HFFc6 (cell line): ENCODE data around the gene TMEM178B. TPM values are rescaled to one million over a fixed set of nuclear protein-coding genes. Genes with fewer than 3 reads are reported as not detected.

Experiments used
- DNase-seq: peaks from one replicate; pipeline ENCODE4 v3.0.0-alpha.2; 2018
- H3K27ac Mint-ChIP-seq: 2 replicates; pipeline ENCODE4 v1.8.0; 2020; ENCODE audit warnings: mild to moderate bottlenecking, mixed read lengths
- H3K27me3 Mint-ChIP-seq: 2 replicates; pipeline ENCODE4 v1.8.0; 2021; ENCODE audit warnings: mild to moderate bottlenecking, moderate library complexity, mixed read lengths; ENCODE audit not compliant: insufficient read depth
- H3K36me3 Mint-ChIP-seq: 2 replicates; pipeline ENCODE4 v1.8.0; 2021; ENCODE audit warnings: low read depth, mixed read lengths
- H3K4me1 Mint-ChIP-seq: 2 replicates; pipeline ENCODE4 v1.8.0; 2020; ENCODE audit warnings: low read depth, mixed read lengths
- H3K4me3 Mint-ChIP-seq: 2 replicates; pipeline ENCODE4 v1.8.0; 2020; ENCODE audit warnings: mild to moderate bottlenecking, moderate library complexity, mixed read lengths
- H3K9me3 Mint-ChIP-seq: 2 replicates; pipeline ENCODE4 v1.8.0; 2020; ENCODE audit warnings: mild to moderate bottlenecking, mixed read lengths
- CTCF ChIP-seq: fragments of 200-600 bp; sonication (generic); IDR thresholded peaks from 2 replicates; pipeline ENCODE4 v1.5.0; 2021; ENCODE audit warnings: antibody characterized with exemption, mild to moderate bottlenecking
- total RNA-seq, 6 experiments: library from RNA; stranded (reverse); fragmentation: NEBNext Ultra II Directional; extraction: Animal tissue kit (Norgen Biotek cat#: 25700); gene quantifications; 2 replicates in 1 of 6; 3 replicates in 5 of 6; pipeline ENCODE4 v1.2.3, GENCODE V29; 2021

TMEM178B gene
- total RNA-seq, 6 experiments from 2014 or later = 2.8 to 8.4 (median 6.6) TPM

GRCh38 chr7:141072548-141073172, 1.2 kb upstream of the TMEM178B start:
- no peak for TF ChIP-seq CTCF
- DNase-seq = peak; percentile 69
- Mint-ChIP-seq H3K27me3 (peaks cover 12% of the 10 kb centered on the region; the same call in 1 of the 2 replicates), H3K9me3 (no peaks in the 10 kb centered on the region), H3K4me1 (peaks cover 23% of the 10 kb centered on the region), H3K4me3 (peak overlapping the region; percentile 87), H3K36me3 (no peaks in the 10 kb centered on the region), H3K27ac (no peak overlapping the region)

DNA sequence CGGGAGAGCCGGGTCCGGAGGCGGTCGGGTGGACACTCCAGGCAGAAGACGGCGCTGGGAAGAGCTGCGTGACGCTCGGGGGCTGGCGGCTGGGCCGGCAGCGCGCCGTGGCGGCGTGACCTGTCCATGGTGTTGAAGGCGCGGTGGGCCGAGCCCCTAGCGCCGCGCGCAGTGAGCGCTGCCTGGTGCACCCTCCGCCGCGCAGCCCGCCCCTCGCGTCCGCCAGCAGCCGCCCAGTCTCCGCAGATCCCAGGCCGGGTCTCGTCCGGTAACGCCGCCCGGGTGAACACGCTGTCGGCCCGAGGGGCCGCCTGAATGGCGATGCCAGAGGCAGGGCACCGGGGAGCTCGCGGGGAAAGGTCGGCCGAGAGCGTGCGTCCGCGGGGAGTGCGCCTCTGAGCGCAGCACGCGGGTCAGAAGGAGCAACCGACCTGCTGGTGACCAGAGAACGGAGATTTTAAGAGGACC, 657 bp upstream of the TMEM178B start:
- Mint-ChIP-seq H3K4me1 (peaks cover 23% of the 10 kb centered on the region), H3K4me3 (peak overlapping the region; percentile 87), H3K27me3 (peaks cover 9% of the 10 kb centered on the region; the same call in 1 of the 2 replicates), H3K9me3 (no peaks in the 10 kb centered on the region), H3K27ac (no peak overlapping the region), H3K36me3 (no peaks in the 10 kb centered on the region)
- DNase-seq = no peak
- TF ChIP-seq CTCF = no peak

- Mint-ChIP-seq H3K4me3 (peak overlapping the region; percentile 82), H3K36me3 (no peaks in the 10 kb centered on the region), H3K27ac (no peak overlapping the region), H3K9me3 (no peaks in the 10 kb centered on the region), H3K27me3 (peaks cover 7% of the 10 kb centered on the region; the same call in 1 of the 2 replicates), H3K4me1 (peaks cover 23% of the 10 kb centered on the region)
- no peak for TF ChIP-seq CTCF
- DNase-seq = no peak
Measured at GRCh38 chr7:141074162-141074991, 513 bp downstream of the TMEM178B start.

GRCh38 chr7:141074997-141075396, 1.1 kb downstream of the TMEM178B start:
- H3K4me3 Mint-ChIP-seq = peak overlapping the region; percentile 82
- H3K9me3 Mint-ChIP-seq = no peaks in the 10 kb centered on the region
- peaks cover 23% of the 10 kb centered on the region for H3K4me1 Mint-ChIP-seq
- no peak overlapping the region for H3K27ac Mint-ChIP-seq
- TF ChIP-seq CTCF = no peak
- H3K27me3 Mint-ChIP-seq = peaks cover 7% of the 10 kb centered on the region; the same call in 1 of the 2 replicates
- H3K36me3 Mint-ChIP-seq = no peaks in the 10 kb centered on the region
- DNase-seq = no peak

GRCh38 chr7:141076377-141076776, 2.5 kb downstream of the TMEM178B start:
- no peaks in the 10 kb centered on the region for H3K9me3 Mint-ChIP-seq
- peaks cover 17% of the 10 kb centered on the region for H3K4me1 Mint-ChIP-seq

More at GRCh38 chr7:141076377-141076776, 2.5 kb downstream of the TMEM178B start:
- no peak overlapping the region for H3K4me3 Mint-ChIP-seq
- no peak for TF ChIP-seq CTCF
- DNase-seq = no peak
- peaks cover 6% of the 10 kb centered on the region; the same call in 1 of the 2 replicates for H3K27me3 Mint-ChIP-seq
- H3K36me3 Mint-ChIP-seq = no peaks in the 10 kb centered on the region
- no peak overlapping the region for H3K27ac Mint-ChIP-seq
